Mesenchymal stem cell (in vitro differentiated cells and primary cell): ENCODE measurements around the gene TP53BP2.

Source experiments
- DNase-seq: peaks from one replicate; pipeline ENCODE4 v3.0.0-alpha.2; 2013
- H2AFZ ChIP-seq: one replicate; pipeline ENCODE4 v1.6.1; 2013; ENCODE audit warnings: low read depth, mild to moderate bottlenecking, control low read depth, inconsistent platforms, low read length, moderate library complexity
- H2AK5ac ChIP-seq: 2 replicates; pipeline ENCODE4 v1.6.1; 2013; ENCODE audit warnings: low read length, moderate library complexity, mild to moderate bottlenecking, inconsistent platforms; ENCODE audit not compliant: severe bottlenecking
- H2BK120ac ChIP-seq: one replicate; pipeline ENCODE4 v1.6.1; 2013; ENCODE audit warnings: low read depth, mild to moderate bottlenecking, inconsistent platforms, low read length, moderate library complexity
- H2BK12ac ChIP-seq, 2 experiments: one replicate each; pipeline ENCODE4 v1.6.1; 2013; ENCODE audit warnings: inconsistent platforms in 2 of 2, low read length in 2 of 2, mild to moderate bottlenecking in 2 of 2, moderate library complexity in 2 of 2, control low read depth in 1 of 2
- H2BK15ac ChIP-seq: one replicate; pipeline ENCODE4 v1.6.1; 2013; ENCODE audit warnings: mild to moderate bottlenecking, low read depth, inconsistent platforms; ENCODE audit not compliant: poor library complexity, severe bottlenecking
- H2BK5ac ChIP-seq: 2 replicates; pipeline ENCODE4 v1.6.1; 2013; ENCODE audit warnings: low read depth, mild to moderate bottlenecking, low read length, control low read depth, inconsistent platforms; ENCODE audit not compliant: poor library complexity, severe bottlenecking
- H3K14ac ChIP-seq, 2 experiments: one replicate each; pipeline ENCODE4 v1.6.1; 2013; ENCODE audit warnings: inconsistent platforms in 2 of 2, low read length in 2 of 2, control low read depth in 1 of 2, mild to moderate bottlenecking in 1 of 2, moderate library complexity in 1 of 2
- H3K18ac ChIP-seq, 2 experiments: one replicate each; pipeline ENCODE4 v1.6.1; 2013; ENCODE audit warnings: inconsistent platforms in 2 of 2, low read length in 2 of 2, control low read depth in 1 of 2, low read depth in 1 of 2, mild to moderate bottlenecking in 1 of 2
- H3K23ac ChIP-seq, 2 experiments: one replicate each; pipeline ENCODE4 v1.6.1; 2013; ENCODE audit warnings: inconsistent platforms in 2 of 2, low read length in 2 of 2, mild to moderate bottlenecking in 2 of 2, moderate library complexity in 2 of 2, control low read depth in 1 of 2
- H3K27ac ChIP-seq: 2 replicates; pipeline ENCODE4 v1.5.1; 2013; ENCODE audit warnings: mild to moderate bottlenecking, moderate library complexity, low read length, control low read depth, inconsistent platforms; ENCODE audit not compliant: poor library complexity, severe bottlenecking
- H3K27me3 ChIP-seq, 2 experiments: 2 replicates each; pipeline versions ENCODE4 v1.6.1 to v1.7.0; 2013; ENCODE audit warnings: low read length in 2 of 2, mild to moderate bottlenecking in 2 of 2, moderate library complexity in 2 of 2, control low read depth in 1 of 2, inconsistent platforms in 1 of 2; ENCODE audit not compliant: control insufficient read depth in 1 of 2, insufficient read depth in 1 of 2
- H3K36me3 ChIP-seq, 2 experiments: 2 replicates each; pipeline versions ENCODE4 v1.6.1 to v1.7.0; 2013; ENCODE audit warnings: low read length in 2 of 2, control low read depth in 1 of 2, inconsistent platforms in 1 of 2, low read depth in 1 of 2, mild to moderate bottlenecking in 1 of 2; ENCODE audit not compliant: insufficient read depth in 2 of 2, control insufficient read depth in 1 of 2
- H3K4ac ChIP-seq, 2 experiments: one replicate each; pipeline ENCODE4 v1.6.1; 2013; ENCODE audit warnings: inconsistent platforms in 2 of 2, low read length in 2 of 2, mild to moderate bottlenecking in 2 of 2, moderate library complexity in 2 of 2, control low read depth in 1 of 2, low read depth in 1 of 2
- H3K4me1 ChIP-seq: 2 replicates; pipeline ENCODE4 v1.6.1; 2013; ENCODE audit warnings: low read depth, low read length, control low read depth; ENCODE audit not compliant: control insufficient read depth, insufficient read depth
- H3K4me2 ChIP-seq: 2 replicates; pipeline ENCODE4 v1.6.1; 2013; ENCODE audit warnings: low read length, mild to moderate bottlenecking, inconsistent platforms; ENCODE audit not compliant: poor library complexity, severe bottlenecking
- H3K4me3 ChIP-seq, 2 experiments: 2 replicates each; pipeline versions ENCODE4 v1.5.1 to v1.7.0; 2013; ENCODE audit warnings: low read length in 2 of 2, mild to moderate bottlenecking in 2 of 2, control low read depth in 1 of 2, low read depth in 1 of 2; ENCODE audit not compliant: insufficient read depth in 1 of 2
- H3K79me1 ChIP-seq: replicated peaks from 2 replicates; pipeline ENCODE4 v1.6.1; 2013; ENCODE audit warnings: mild to moderate bottlenecking, control low read depth, low read length, inconsistent platforms; ENCODE audit not compliant: poor library complexity, severe bottlenecking
- H3K9ac ChIP-seq: 2 replicates; pipeline ENCODE4 v1.7.0; 2013; ENCODE audit warnings: mild to moderate bottlenecking, low read length, moderate library complexity
- H3K9me3 ChIP-seq: 2 replicates; pipeline ENCODE4 v1.7.0; 2013; ENCODE audit warnings: mild to moderate bottlenecking, low read length; ENCODE audit not compliant: control insufficient read depth
- H4K8ac ChIP-seq: one replicate; pipeline ENCODE4 v1.6.1; 2013; ENCODE audit warnings: inconsistent platforms, mild to moderate bottlenecking, low read length, moderate library complexity
- H4K91ac ChIP-seq: one replicate; pipeline ENCODE4 v1.6.1; 2013; ENCODE audit warnings: mild to moderate bottlenecking, low read length, inconsistent platforms
- WGBS: methylation state at CpG from one replicate; pipeline ENCODE4 v1.1.7; 2013; ENCODE audit warnings: mixed read lengths; 5-methylcytosine and 5-hydroxymethylcytosine counted together

The TP53BP2 gene

DNA sequence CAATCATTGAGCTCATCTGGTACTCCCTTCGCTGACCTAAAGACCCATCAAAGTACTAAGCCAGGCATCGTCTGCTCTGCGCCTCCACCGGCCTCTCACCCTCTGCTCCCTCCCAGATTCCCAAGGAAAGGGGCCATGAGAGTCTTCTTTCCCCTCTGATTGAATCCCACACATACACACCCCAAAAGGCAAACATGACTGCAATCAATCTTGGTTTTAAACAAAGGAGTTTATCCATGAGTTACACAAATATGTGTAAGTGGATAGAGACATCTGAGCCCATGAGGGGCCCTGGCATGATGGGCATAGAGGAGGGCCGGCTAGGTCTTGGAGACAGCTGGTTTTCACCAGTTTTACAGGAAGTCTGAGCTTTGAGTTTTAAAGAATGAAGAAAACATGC lies 82.5 kb downstream of the TP53BP2 start:
- peaks cover 4% of the 10 kb centered on the region for H3K4me1 ChIP-seq
- H4K91ac ChIP-seq: no peak overlapping the region
- H2BK120ac ChIP-seq: no peak overlapping the region
- H2AK5ac ChIP-seq: no peak overlapping the region
- no peak overlapping the region for H4K8ac ChIP-seq
- H2BK15ac ChIP-seq: no peak overlapping the region
- WGBS: 98% methylated on average over 5 of the region's 5 CpGs
- H3K4me2 ChIP-seq: no peak overlapping the region
- H2AFZ ChIP-seq: no peak overlapping the region
- H3K9me3 ChIP-seq: no peaks in the 10 kb centered on the region
- peaks cover 58 to 87% of the 10 kb centered on the region in 2 experiments for H3K36me3 ChIP-seq
- no peak overlapping the region for H3K27ac ChIP-seq
- no peak overlapping the region for H3K23ac ChIP-seq
- H2BK12ac ChIP-seq: no peak overlapping the region
- H3K79me1 ChIP-seq: peaks cover 33% of the 10 kb centered on the region
- H2BK5ac ChIP-seq: no peak overlapping the region
- no peak overlapping the region for H3K4ac ChIP-seq
- no peak for DNase-seq
- no peak overlapping the region for H3K4me3 ChIP-seq
- peak overlapping the region; percentile 32 for H3K9ac ChIP-seq
- H3K18ac ChIP-seq: no peak overlapping the region
- H3K14ac ChIP-seq: no peak overlapping the region
- H3K27me3 ChIP-seq: no peaks in the 10 kb centered on the region

DNA sequence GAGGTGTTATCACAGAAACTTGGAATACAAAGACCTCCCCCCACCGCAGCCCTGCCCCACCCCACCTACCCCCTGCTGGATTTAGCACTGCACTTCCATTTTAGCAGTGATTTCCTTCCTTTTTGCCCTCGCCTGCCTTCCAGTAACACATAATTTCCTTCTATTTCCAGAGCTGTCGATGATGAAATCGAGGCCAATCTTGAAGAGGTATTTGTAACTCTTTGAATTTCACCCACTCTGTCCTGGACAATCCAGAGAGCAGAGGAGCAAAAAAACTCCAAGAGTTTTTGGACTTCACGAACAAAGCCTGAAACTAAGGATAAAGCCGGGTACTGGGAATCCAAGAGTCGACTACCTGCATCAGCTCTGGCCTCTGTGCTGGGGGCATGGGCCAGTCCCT lies 84.3 kb downstream of the TP53BP2 start:
- H3K36me3 ChIP-seq: peaks cover 73 to 100% of the 10 kb centered on the region in 2 experiments
- H2BK12ac ChIP-seq: no peak overlapping the region
- no peaks in the 10 kb centered on the region for H3K27me3 ChIP-seq
- no peak overlapping the region for H2BK15ac ChIP-seq
- DNase-seq: no peak
- no peak overlapping the region for H3K14ac ChIP-seq
- H3K18ac ChIP-seq: no peak overlapping the region
- H3K4me3 ChIP-seq: no peak overlapping the region
- no peak overlapping the region for H2AK5ac ChIP-seq
- H2AFZ ChIP-seq: no peak overlapping the region
- no peak overlapping the region for H2BK5ac ChIP-seq
- H3K4me1 ChIP-seq: peaks cover 4% of the 10 kb centered on the region
- WGBS: 84% methylated on average over 7 of the region's 7 CpGs
- peaks cover 45% of the 10 kb centered on the region for H3K79me1 ChIP-seq
- no peak overlapping the region for H4K91ac ChIP-seq
- no peak overlapping the region for H4K8ac ChIP-seq
- no peak overlapping the region for H3K23ac ChIP-seq
- no peak overlapping the region for H3K4me2 ChIP-seq
- H3K9ac ChIP-seq: peak overlapping the region; percentile 48
- H3K9me3 ChIP-seq: no peaks in the 10 kb centered on the region
- H3K27ac ChIP-seq: no peak overlapping the region
- no peak overlapping the region for H3K4ac ChIP-seq
- no peak overlapping the region for H2BK120ac ChIP-seq

- H4K91ac ChIP-seq: no peak overlapping the region
- peak overlapping the region; percentile 14 for H3K27ac ChIP-seq
- H3K4me3 ChIP-seq: no peak overlapping the region
- no peak overlapping the region for H2BK120ac ChIP-seq
- DNase-seq: no peak
- H3K4me2 ChIP-seq: no peak overlapping the region
- no peaks in the 10 kb centered on the region for H3K9me3 ChIP-seq
- no peak overlapping the region for H2AK5ac ChIP-seq
- H3K4ac ChIP-seq: no peak overlapping the region
- no peak overlapping the region for H3K14ac ChIP-seq
- H3K36me3 ChIP-seq: peaks cover 76 to 100% of the 10 kb centered on the region in 2 experiments
- no peak overlapping the region for H3K23ac ChIP-seq
- H3K4me1 ChIP-seq: peaks cover 4% of the 10 kb centered on the region
- H3K9ac ChIP-seq: no peak overlapping the region
- 99% methylated on average over 6 of the region's 6 CpGs for WGBS
- no peak overlapping the region for H2BK15ac ChIP-seq
- no peak overlapping the region for H2BK5ac ChIP-seq
- no peak overlapping the region for H4K8ac ChIP-seq
- H3K27me3 ChIP-seq: no peaks in the 10 kb centered on the region
- no peak overlapping the region for H3K18ac ChIP-seq
- H2AFZ ChIP-seq: no peak overlapping the region
- H3K79me1 ChIP-seq: peaks cover 46% of the 10 kb centered on the region
- no peak overlapping the region for H2BK12ac ChIP-seq
Measured at GRCh38 chr1:223760833-223761232, 84.9 kb downstream of the TP53BP2 start.

GRCh38 chr1:223759273-223759672 lies 86.5 kb downstream of the TP53BP2 start:
- no peak overlapping the region for H2AFZ ChIP-seq
- H3K9ac ChIP-seq: no peak overlapping the region
- H3K18ac ChIP-seq: no peak overlapping the region
- no peak overlapping the region for H4K8ac ChIP-seq
- H2BK120ac ChIP-seq: no peak overlapping the region
- no peak overlapping the region for H3K4me2 ChIP-seq
- no peak overlapping the region for H3K4ac ChIP-seq
- H3K79me1 ChIP-seq: peaks cover 56% of the 10 kb centered on the region
- no peak overlapping the region for H2AK5ac ChIP-seq
- peaks cover 4% of the 10 kb centered on the region for H3K4me1 ChIP-seq
- H3K27ac ChIP-seq: no peak overlapping the region
- no peak overlapping the region for H3K14ac ChIP-seq
- no peaks in the 10 kb centered on the region for H3K27me3 ChIP-seq
- H3K36me3 ChIP-seq: peaks cover 82 to 100% of the 10 kb centered on the region in 2 experiments
- H2BK12ac ChIP-seq: no peak overlapping the region
- no peak overlapping the region for H4K91ac ChIP-seq
- H2BK15ac ChIP-seq: no peak overlapping the region
- no peak overlapping the region for H3K4me3 ChIP-seq
- DNase-seq: no peak
- 88% methylated on average over 12 of the region's 13 CpGs for WGBS
- no peak overlapping the region for H3K23ac ChIP-seq
- H3K9me3 ChIP-seq: no peaks in the 10 kb centered on the region
- H2BK5ac ChIP-seq: no peak overlapping the region
